DOHH2 (cell line): Measurements from ENCODE around the gene SAMD8.

Experiments
- CTCF ChIP-seq: fragments of 200-600 bp; sonication (generic); IDR thresholded peaks from one replicate; pipeline ENCODE4 v1.5.1; 2014; ENCODE audit warnings: antibody characterized with exemption, mild to moderate bottlenecking, low read depth, low read length; ENCODE audit not compliant: poor library complexity, severe bottlenecking
- EZH2phosphoT487 ChIP-seq: fragments of 200-600 bp; sonication (generic); IDR thresholded peaks from 2 replicates; pipeline ENCODE4 v1.6.1; 2017; ENCODE audit warnings: borderline replicate concordance, mild to moderate bottlenecking, antibody characterized with exemption, low read length, moderate library complexity, mixed read lengths

- no peak for TF ChIP-seq CTCF
- TF ChIP-seq EZH2phosphoT487, result no peak
Observed at GRCh38 chr10:75105576-75106197, 5.8 kb upstream of the SAMD8 start.
